ENCODE results near the gene TNNI3.
"Not testable (repeated sequence)": the region's sequence is repeated elsewhere in the genome, so short reads cannot be mapped to it uniquely, and the experiment has no call there.

The TNNI3 gene

DNA sequence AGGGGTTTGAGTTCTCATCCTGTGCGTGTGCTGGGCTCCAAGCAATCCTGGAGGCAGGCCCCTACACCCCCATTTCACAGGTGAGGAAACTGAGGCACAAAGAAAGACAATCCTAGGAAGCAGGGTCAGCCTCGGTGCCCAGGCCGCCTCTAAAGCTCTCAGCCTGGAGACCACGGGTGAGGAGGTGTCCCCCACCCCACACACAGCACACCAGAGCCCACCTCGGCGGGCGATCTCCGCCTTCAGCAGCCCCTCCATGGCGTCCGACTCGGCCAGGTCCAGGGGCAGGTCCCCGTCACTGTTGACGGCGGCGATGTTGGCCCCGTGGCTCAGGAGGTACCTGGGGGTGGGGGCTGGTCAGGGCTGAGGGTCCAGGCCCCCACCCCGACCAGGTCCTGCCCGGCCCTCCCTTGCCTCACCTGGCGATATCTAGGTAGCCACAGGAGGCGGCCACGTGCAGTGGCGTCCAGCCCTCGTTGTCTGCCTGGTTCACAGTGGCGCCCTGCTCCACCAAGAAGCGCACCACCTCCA, 45.2 kb downstream of the TNNI3 start:
- DNase-seq = no peak

DNA sequence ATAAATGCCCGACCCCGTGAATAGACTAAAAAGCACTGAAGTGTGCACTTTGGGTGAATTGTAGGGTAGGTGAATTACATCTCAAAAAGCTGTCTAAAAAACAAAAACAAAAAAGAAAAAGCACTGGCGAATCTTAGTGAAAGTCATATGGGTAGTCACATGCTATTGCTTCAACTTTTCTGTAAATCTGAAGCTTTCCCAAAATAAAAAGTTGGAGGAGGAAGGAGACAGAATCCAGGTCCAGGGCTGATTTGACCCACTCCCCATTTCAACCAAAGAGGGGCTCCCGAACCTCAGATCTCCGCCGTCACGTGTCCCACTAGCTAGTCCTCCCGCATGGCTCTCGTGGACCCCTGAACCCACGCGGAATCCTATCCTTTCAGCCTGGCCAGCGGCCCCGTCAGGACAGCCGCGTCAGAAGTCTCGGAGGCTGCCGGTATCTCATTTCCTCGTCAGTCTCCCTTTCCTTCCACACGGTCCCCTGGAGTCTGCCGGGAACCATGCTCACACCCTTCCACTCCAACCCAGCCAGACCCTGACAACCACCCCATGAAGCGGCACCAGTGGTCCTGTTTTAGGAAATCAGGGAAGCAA, 46.2 kb downstream of the TNNI3 start:
- DNase-seq = no peak

DNA sequence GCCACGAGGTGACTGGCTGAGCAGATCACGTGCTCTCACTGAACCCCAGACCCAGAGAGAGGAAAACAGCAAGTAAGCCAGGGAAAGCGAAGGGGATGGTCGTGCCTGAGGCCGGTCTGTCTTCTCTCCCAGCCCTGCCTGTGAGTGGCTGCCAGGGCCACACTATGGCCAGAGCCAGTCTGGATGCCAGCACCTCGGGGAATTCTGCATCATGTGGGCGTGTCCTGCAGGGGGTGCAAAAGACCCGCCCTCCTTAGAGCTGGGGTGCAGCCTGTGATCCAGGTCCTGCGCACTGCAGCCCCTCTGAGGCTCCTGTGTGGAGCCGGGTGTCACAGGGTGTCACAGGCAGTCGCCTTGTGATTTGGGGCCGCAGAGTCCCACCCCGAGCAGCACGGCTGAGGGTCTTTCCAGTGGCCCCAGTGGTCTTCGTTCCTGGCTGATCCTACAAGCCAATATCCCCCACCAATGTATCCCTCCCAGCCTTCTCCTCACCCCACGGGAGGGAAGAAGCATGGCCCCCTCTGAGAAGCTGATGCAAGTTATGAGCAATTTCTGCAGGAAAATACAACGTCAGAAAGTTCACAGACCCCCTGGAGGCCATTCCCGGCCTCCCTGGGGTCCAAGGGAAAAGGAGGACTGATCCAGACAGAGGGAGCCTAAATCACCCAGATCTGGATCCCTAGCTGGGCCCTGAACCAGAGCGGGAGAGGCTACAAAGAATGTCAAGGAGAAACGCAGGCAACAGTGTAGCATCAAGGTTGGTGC, 47.8 kb downstream of the TNNI3 start:
- DNase-seq = no peak

DNA sequence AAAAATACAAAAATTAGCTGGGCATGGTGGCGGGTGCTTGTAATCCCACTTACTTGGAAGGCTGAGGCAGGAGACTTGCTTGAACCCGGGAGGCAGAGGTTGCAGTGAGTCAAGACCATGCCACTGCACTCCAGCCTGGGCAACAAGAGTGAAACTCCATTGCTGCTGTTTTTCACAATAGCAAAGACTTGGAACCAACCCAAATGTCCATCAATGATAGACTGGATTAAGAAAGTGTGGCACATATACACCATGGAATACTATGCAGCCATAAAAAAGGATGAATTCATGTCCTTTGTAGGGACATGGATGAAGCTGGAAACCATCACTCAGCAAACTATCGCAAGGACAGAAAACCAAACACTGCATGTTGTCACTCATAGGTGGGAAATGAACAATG, 50.3 kb downstream of the TNNI3 start:
- DNase-seq = not testable (repeated sequence)

DNA sequence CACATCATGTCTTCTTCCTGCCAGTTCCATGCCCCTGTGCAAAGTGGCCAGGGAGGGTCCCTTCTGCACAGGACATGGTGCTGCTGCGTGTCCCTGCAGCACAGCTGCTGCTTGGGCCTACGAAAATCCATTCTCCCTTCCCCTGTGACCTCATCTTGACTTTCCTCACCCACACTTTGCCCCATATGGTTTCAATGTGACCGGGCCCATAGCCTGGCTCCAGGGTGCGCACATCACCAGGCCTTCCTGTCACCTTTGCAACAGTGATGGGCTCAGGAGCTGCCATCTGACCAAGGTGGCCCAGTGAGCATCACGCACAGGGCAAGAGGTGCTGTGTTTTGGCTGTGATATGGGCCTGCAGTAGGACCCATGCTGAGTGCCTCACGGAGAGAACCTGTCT, 50.9 kb downstream of the TNNI3 start:
- no peak for DNase-seq

DNA sequence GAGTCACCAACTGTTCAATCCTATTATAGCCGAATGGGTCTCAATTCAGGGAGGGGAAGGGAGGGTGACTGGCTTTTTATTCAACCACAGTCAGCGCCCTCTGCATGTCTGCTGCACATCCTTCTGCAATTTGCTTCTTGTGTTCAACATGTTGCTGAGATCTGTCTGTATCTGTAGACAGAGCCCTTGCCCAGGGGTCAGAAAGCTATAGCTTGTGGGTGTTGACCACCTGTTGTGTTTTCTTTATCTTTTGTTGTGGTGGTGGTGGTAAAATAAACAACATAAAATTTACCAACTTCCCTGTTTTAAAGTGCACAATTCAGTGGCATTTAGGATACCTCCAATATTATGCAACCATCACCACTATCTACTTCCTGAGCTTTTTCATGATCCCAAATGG, 52.3 kb downstream of the TNNI3 start:
- no peak for DNase-seq

DNA sequence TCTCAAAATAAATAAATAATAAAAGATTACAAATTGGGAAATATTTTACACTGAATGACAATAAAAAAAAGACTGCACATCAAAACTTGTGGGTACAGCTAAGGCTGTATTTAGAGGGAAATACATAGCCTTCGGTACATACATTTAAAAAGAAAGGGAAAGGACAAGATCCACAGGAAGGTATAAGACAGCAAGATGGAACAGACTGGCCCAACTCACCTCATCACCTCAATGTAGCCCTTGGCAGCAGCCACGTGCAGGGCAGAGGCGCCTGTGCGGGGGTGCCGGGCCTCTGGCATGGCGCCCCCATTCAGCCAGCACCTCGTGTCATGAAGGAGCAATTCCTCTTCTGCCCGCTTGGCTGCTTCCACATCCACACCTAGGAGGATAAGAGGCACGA, 54.3 kb downstream of the TNNI3 start:
- no peak for DNase-seq
